MCF 10A (cell line): Measurements from ENCODE around the gene CROCC2. TPM values are rescaled to one million over a fixed set of nuclear protein-coding genes. Genes with fewer than 3 reads are reported as not detected.

Experiments used
- BruUV-seq: library from RNA; stranded (reverse); fragments of 400-500 nt; replicated peaks from 2 replicates; lab custom pipeline; 2021; lab: Mats Ljungman, UMichigan
- CTCF ChIA-PET: fragments of 300-600 bp; sonication (Branson Sonifier 250); formaldehyde crosslinking; extraction: SDS; loops from one replicate; lab custom pipeline; 2021; ENCODE audit warnings: antibody characterized with exemption, inconsistent platforms; lab: Yijun Ruan, JAX
- POLR2A ChIA-PET: fragments of 300-600, 350-650 bp; sonication (Branson Sonifier 250); formaldehyde crosslinking; extraction: SDS; loops from one replicate; lab custom pipeline; 2020; ENCODE audit warnings: antibody characterized with exemption, inconsistent platforms; lab: Yijun Ruan, JAX
- DNase-seq: peaks from one replicate; pipeline ENCODE4 v3.0.0-alpha.2; 2018; ENCODE audit not compliant: unreplicated experiment
- H3K27ac Mint-ChIP-seq: one replicate; pipeline ENCODE4 v1.8.0; 2022; ENCODE audit warnings: mild to moderate bottlenecking, low read depth, mixed read lengths; ENCODE audit not compliant: unreplicated experiment
- H3K27me3 Mint-ChIP-seq: one replicate; pipeline ENCODE4 v1.8.0; 2022; ENCODE audit warnings: mixed read lengths; ENCODE audit not compliant: insufficient read depth, unreplicated experiment
- H3K36me3 Mint-ChIP-seq: one replicate; pipeline ENCODE4 v1.8.0; 2022; ENCODE audit warnings: mild to moderate bottlenecking, moderate library complexity, mixed read lengths; ENCODE audit not compliant: insufficient read depth, unreplicated experiment
- H3K4me1 Mint-ChIP-seq: one replicate; pipeline ENCODE4 v1.8.0; 2022; ENCODE audit warnings: mixed read lengths; ENCODE audit not compliant: insufficient read depth, unreplicated experiment
- H3K4me3 Mint-ChIP-seq: one replicate; pipeline ENCODE4 v1.8.0; 2022; ENCODE audit warnings: mild to moderate bottlenecking, moderate library complexity, mixed read lengths; ENCODE audit not compliant: unreplicated experiment
- H3K9me3 Mint-ChIP-seq: one replicate; pipeline ENCODE4 v1.8.0; 2022; ENCODE audit warnings: mixed read lengths; ENCODE audit not compliant: unreplicated experiment
- intact Hi-C: fragments of 100-400 bp; cut with micrococcal nuclease; formaldehyde crosslinking; loops from 2 replicates; pipeline ENCODE4 v1.14.1; 2022
- total RNA-seq: library from RNA; stranded (reverse); gene quantifications from 2 replicates; pipeline ENCODE4 v1.2.3, GENCODE V29; 2022
- TF ChIP-seq, protein P1 (sequence below): fragments of 200-600 bp; IDR thresholded peaks from one replicate; pipeline ENCODE4 v1.8.0; 2022; ENCODE audit warnings: antibody characterized with exemption, mild to moderate bottlenecking; ENCODE audit not compliant: unreplicated experiment

CROCC2 gene
- total RNA-seq, 1 experiment from 2014 or later = not detected

DNA sequence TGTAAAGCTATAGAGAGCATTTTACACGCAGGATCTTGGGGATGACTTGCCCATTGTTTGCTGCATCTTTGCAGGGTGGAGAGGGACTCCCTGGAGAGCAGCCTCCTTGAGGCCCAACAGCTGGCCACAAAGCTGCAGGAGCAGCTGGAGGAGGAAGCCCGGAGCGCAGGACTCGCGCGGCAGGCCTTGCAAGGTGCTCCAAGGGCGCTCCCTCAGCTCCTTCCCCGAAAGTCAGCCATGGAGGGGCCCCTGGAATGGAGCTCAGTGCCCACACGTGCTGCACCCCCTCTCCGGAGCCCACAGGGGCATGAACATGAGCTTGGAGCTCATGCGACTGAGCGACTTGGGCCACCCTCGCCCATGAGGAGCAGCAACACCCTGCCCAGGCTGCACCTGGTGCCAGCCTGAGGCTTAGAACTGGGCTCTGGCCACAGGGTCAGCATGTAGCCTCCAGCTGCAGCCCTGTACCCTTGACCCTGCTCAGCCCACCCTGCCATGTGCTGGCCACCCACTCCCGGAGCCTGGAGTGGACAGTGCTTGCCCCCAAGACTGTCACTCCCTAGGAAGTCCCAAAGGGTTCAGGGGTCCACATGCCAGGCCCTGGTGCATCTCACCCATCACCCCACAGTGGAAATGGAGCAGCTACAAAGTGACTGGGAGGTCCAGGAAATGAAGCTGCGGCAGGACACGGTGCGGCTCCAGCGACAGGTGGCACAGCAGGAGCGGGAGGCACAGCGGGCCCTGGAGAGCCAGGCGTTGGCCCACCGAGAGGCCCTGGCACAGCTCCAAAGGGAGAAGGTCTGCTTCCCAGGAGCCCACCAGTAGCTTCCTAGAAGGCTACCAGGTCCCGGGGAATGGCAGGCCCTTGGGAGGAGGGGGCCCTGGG, 43.0 kb downstream of the CROCC2 start:
- Mint-ChIP-seq H3K36me3 (no peaks in the 10 kb centered on the region), H3K27ac (no peak overlapping the region), H3K9me3 (no peaks in the 10 kb centered on the region), H3K27me3 (no peaks in the 10 kb centered on the region), H3K4me1 (no peaks in the 10 kb centered on the region), H3K4me3 (no peak overlapping the region)
- TF ChIP-seq, protein P1, sequence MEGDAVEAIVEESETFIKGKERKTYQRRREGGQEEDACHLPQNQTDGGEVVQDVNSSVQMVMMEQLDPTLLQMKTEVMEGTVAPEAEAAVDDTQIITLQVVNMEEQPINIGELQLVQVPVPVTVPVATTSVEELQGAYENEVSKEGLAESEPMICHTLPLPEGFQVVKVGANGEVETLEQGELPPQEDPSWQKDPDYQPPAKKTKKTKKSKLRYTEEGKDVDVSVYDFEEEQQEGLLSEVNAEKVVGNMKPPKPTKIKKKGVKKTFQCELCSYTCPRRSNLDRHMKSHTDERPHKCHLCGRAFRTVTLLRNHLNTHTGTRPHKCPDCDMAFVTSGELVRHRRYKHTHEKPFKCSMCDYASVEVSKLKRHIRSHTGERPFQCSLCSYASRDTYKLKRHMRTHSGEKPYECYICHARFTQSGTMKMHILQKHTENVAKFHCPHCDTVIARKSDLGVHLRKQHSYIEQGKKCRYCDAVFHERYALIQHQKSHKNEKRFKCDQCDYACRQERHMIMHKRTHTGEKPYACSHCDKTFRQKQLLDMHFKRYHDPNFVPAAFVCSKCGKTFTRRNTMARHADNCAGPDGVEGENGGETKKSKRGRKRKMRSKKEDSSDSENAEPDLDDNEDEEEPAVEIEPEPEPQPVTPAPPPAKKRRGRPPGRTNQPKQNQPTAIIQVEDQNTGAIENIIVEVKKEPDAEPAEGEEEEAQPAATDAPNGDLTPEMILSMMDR = no peak
- DNase-seq = no peak
- no TSS peak for BruUV-seq
- ChIA-PET CTCF (no interaction called here), POLR2A (no interaction called here)
- intact Hi-C loops = no loop called here

DNA sequence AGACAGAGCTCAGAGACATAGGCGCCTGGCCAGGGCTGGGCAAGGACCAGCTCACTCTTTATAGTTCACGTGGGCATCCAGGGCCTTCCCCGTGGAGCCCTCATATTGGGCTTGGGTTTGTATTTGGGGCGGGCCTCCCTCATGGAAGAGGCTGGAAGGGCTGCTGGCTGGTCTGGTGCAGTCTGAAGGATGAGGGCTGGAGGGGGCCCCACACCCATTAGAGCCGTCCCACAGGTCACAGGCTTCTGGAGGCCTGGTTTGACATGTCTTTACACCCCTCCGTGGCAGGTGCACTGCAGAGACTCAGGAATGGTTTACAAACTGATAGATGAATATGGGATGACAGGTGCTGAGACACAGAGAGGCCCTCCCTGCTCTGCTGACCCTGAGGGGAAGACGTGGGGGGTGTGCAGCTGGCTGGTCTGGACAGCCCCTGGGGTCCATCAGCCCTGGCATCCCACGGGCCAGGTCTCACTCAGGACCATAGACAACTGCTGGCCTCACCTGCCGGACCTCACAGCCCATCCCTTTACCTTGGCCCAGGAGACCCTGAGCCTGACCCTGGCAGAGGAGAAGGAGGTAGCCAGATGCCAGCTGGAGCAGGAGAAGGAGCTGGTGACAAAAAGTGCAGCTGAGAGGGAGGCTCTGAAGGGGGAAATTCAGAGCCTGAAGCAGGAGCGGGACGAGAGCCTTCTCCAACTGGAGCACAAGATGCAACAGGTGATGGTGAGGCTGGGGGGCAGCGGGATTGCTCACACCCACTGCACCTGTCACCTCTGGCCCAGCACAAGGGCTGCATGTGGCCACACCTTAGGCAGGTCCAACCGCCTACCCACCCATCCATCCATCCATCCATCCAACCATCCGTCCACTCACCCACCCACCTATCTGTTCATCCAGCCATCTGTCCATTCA, 43.9 kb downstream of the CROCC2 start:
- no peaks in the 10 kb centered on the region for H3K9me3 Mint-ChIP-seq
- H3K4me1 Mint-ChIP-seq = no peaks in the 10 kb centered on the region
- TF ChIP-seq, protein P1 = no peak
- no peak overlapping the region for H3K4me3 Mint-ChIP-seq
- no peaks in the 10 kb centered on the region for H3K36me3 Mint-ChIP-seq
- CTCF ChIA-PET = interaction anchor here (0.6 kb wide), 1 partner anchor 859 kb away, joined by 3 read pairs; the partner anchor contains the start of gene NEU4
- no peaks in the 10 kb centered on the region for H3K27me3 Mint-ChIP-seq
- DNase-seq = no peak
- no peak overlapping the region for H3K27ac Mint-ChIP-seq
- no TSS peak for BruUV-seq
- intact Hi-C loops = no loop called here
- POLR2A ChIA-PET = no interaction called here

DNA sequence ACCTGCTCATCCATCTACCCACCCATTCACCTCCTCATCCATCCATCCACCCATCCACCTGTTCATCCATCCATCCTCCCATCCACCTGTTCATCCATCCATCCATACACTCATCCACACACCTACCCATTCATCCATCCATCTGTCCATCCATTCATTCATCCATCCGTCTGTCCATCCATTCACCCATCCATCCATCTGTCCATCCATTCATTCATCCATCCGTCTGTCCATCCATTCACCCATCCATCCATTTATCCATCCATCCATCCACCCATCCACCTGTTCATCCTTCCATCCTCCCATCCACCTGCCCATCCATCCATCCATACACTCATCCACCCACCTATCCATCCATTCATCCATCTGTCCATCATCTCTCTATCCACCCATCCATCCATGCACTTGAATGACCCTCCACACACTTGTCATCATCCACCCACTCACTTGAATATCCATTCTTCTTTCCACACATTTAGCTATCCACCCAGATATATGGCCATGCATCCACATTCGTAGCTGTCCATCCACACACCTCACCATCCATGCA, 45.0 kb downstream of the CROCC2 start:
- DNase-seq = no peak
- TF ChIP-seq, protein P1 = no peak
- Mint-ChIP-seq H3K27ac (no peak overlapping the region), H3K27me3 (peaks cover under 1% of the 10 kb centered on the region), H3K4me1 (no peaks in the 10 kb centered on the region), H3K4me3 (no peak overlapping the region), H3K9me3 (no peaks in the 10 kb centered on the region), H3K36me3 (no peaks in the 10 kb centered on the region)
- intact Hi-C loops = no loop called here
- no TSS peak for BruUV-seq
- CTCF ChIA-PET = no interaction called here
- POLR2A ChIA-PET = no interaction called here
